ENCODE results near the gene MCTP2.

The MCTP2 gene

GRCh38 chr15:94398001-94398400 is 166.6 kb downstream of the MCTP2 start:
- no peak for DNase-seq (ENCODE audit: low spot score)

GRCh38 chr15:94400526-94401298 is 169.4 kb downstream of the MCTP2 start:
- no peak for DNase-seq (ENCODE audit: low spot score)

- DNase-seq (ENCODE audit: low spot score) = no peak
These were observed 172.0 kb downstream of the MCTP2 start for GRCh38 chr15:94403331-94403730.

- no peak for DNase-seq (ENCODE audit: low spot score)
These were observed 173.4 kb downstream of the MCTP2 start for GRCh38 chr15:94404733-94405283.

- no peak for DNase-seq (ENCODE audit: low spot score)
These were observed 179.9 kb downstream of the MCTP2 start for GRCh38 chr15:94411285-94411684.

GRCh38 chr15:94411846-94412245 is 180.5 kb downstream of the MCTP2 start:
- no peak for DNase-seq (ENCODE audit: low spot score)

GRCh38 chr15:94412979-94413746 is 181.8 kb downstream of the MCTP2 start:
- DNase-seq (ENCODE audit: low spot score) = no peak

- DNase-seq (ENCODE audit: low spot score) = no peak
These were observed 183.6 kb downstream of the MCTP2 start for GRCh38 chr15:94414916-94415315.

GRCh38 chr15:94416267-94416666 is 184.9 kb downstream of the MCTP2 start:
- no peak for DNase-seq (ENCODE audit: low spot score)

- DNase-seq (ENCODE audit: low spot score) = no peak
These were observed 185.5 kb downstream of the MCTP2 start for GRCh38 chr15:94416820-94417219.

GRCh38 chr15:94417501-94418293 is 186.3 kb downstream of the MCTP2 start:
- DNase-seq (ENCODE audit: low spot score) = no peak

GRCh38 chr15:94421706-94422105 is 190.3 kb downstream of the MCTP2 start:
- no peak for DNase-seq (ENCODE audit: low spot score)

GRCh38 chr15:94432279-94432678 is 200.9 kb downstream of the MCTP2 start:
- no peak for DNase-seq (ENCODE audit: low spot score)

GRCh38 chr15:94439158-94439557 is 207.8 kb downstream of the MCTP2 start:
- no peak for DNase-seq (ENCODE audit: low spot score)

- no peak for DNase-seq (ENCODE audit: low spot score)
These were observed 210.4 kb downstream of the MCTP2 start for GRCh38 chr15:94441760-94442159.

GRCh38 chr15:94442480-94442879 is 211.1 kb downstream of the MCTP2 start:
- no peak for DNase-seq (ENCODE audit: low spot score)

- no peak for DNase-seq (ENCODE audit: low spot score)
These were observed 211.8 kb downstream of the MCTP2 start for GRCh38 chr15:94443186-94443585.

GRCh38 chr15:94445566-94446160 is 214.3 kb downstream of the MCTP2 start:
- DNase-seq (ENCODE audit: low spot score) = no peak

GRCh38 chr15:94446441-94446840 is 215.1 kb downstream of the MCTP2 start:
- no peak for DNase-seq (ENCODE audit: low spot score)

- DNase-seq (ENCODE audit: low spot score) = no peak
These were observed 220.1 kb downstream of the MCTP2 start for GRCh38 chr15:94451466-94451865.

- DNase-seq (ENCODE audit: low spot score) = no peak
These were observed 222.0 kb downstream of the MCTP2 start for GRCh38 chr15:94453227-94453988.
